Hepatocyte (in vitro differentiated cells): ENCODE measurements around the gene LDLRAP1. TPM values are rescaled to one million over a fixed set of nuclear protein-coding genes. Genes with fewer than 3 reads are reported as not detected.
A peak's percentile ranks its signal among the peaks of the same experiment; 100 is the strongest.

Experiments used
- DNase-seq: peaks from one replicate; pipeline ENCODE4 v3.0.0-alpha.2; 2016; ENCODE audit warnings: low spot score
- H2AFZ ChIP-seq: fragments of 200-600 bp; sonication (generic); 2 replicates; pipeline ENCODE4 v1.6.0; 2016; ENCODE audit warnings: antibody characterized with exemption, mild to moderate bottlenecking
- H3K27ac ChIP-seq: fragments of 200-600 bp; sonication (generic); 2 replicates; pipeline ENCODE4 v1.5.1; 2016; ENCODE audit warnings: mild to moderate bottlenecking
- H3K27me3 ChIP-seq: fragments of 200-600 bp; sonication (generic); 2 replicates; pipeline ENCODE4 v1.6.1; 2016
- H3K36me3 ChIP-seq: fragments of 200-600 bp; sonication (generic); replicated peaks from 2 replicates; pipeline ENCODE4 v1.5.1; 2016; ENCODE audit warnings: low read depth; ENCODE audit not compliant: insufficient read depth
- H3K4me1 ChIP-seq: fragments of 200-600 bp; sonication (generic); 2 replicates; pipeline ENCODE4 v1.5.1; 2016; ENCODE audit warnings: mild to moderate bottlenecking, moderate library complexity; ENCODE audit not compliant: insufficient read depth
- H3K4me2 ChIP-seq: fragments of 200-600 bp; sonication (generic); 2 replicates; pipeline ENCODE4 v1.6.0; 2016
- H3K4me3 ChIP-seq: fragments of 200-600 bp; sonication (generic); 2 replicates; pipeline ENCODE4 v1.5.1; 2016; ENCODE audit warnings: mild to moderate bottlenecking
- H3K79me2 ChIP-seq: fragments of 200-600 bp; sonication (generic); 2 replicates; pipeline ENCODE4 v1.6.0; 2017; ENCODE audit warnings: mild to moderate bottlenecking
- H3K9me2 ChIP-seq: fragments of 200-600 bp; sonication (generic); replicated peaks from 2 replicates; pipeline ENCODE4 v1.6.0; 2017; ENCODE audit warnings: mild to moderate bottlenecking; ENCODE audit not compliant: insufficient read depth
- H3K9me3 ChIP-seq: fragments of 200-600 bp; sonication (generic); 2 replicates; pipeline ENCODE4 v1.5.1; 2016; ENCODE audit warnings: low read depth, mild to moderate bottlenecking
- H4K20me1 ChIP-seq: fragments of 200-600 bp; sonication (generic); 2 replicates; pipeline ENCODE4 v1.6.0; 2016; ENCODE audit warnings: mild to moderate bottlenecking; ENCODE audit not compliant: insufficient read depth, poor library complexity, severe bottlenecking
- EZH2 ChIP-seq: fragments of 200-600 bp; sonication (generic); IDR thresholded peaks from 2 replicates; pipeline ENCODE4 v1.6.1; 2016; ENCODE audit warnings: antibody characterized with exemption, mild to moderate bottlenecking, borderline replicate concordance
- EZH2phosphoT487 ChIP-seq: fragments of 200-600 bp; sonication (generic); IDR thresholded peaks from one replicate; pipeline ENCODE4 v1.6.1; 2018; ENCODE audit warnings: antibody characterized with exemption, mild to moderate bottlenecking, low read depth, moderate library complexity; ENCODE audit not compliant: unreplicated experiment, severe bottlenecking
- WGBS: methylation state at CpG from one replicate; pipeline ENCODE4 v1.1.6; 2016; ENCODE audit warnings: low lambda C conversion rate; ENCODE audit errors: missing lambda C conversion rate; 5-methylcytosine and 5-hydroxymethylcytosine counted together
- polyA plus RNA-seq: library from polyadenylated mRNA; unstranded; fragments of >200 nt; fragmentation: Nextera tagmentation; extraction: Ambion mirVana; gene quantifications from 2 replicates; pipeline ENCODE4 v1.2.1, GENCODE V29; 2016
- total RNA-seq: library from RNA; depleted of rRNA; stranded (reverse); fragments of >200 nt; gene quantifications from 2 replicates; pipeline ENCODE4 v1.2.3, GENCODE V29; 2014
- TF ChIP-seq, protein P1 (sequence below): fragments of 200-600 bp; sonication (generic); IDR thresholded peaks from 2 replicates; pipeline ENCODE4 v1.5.1; 2016; ENCODE audit warnings: antibody characterized with exemption, mild to moderate bottlenecking; ENCODE audit not compliant: poor library complexity

The LDLRAP1 gene
- total and polyA plus RNA-seq, 2 experiments from 2014 or later = 17.3 to 27.5 TPM

DNA sequence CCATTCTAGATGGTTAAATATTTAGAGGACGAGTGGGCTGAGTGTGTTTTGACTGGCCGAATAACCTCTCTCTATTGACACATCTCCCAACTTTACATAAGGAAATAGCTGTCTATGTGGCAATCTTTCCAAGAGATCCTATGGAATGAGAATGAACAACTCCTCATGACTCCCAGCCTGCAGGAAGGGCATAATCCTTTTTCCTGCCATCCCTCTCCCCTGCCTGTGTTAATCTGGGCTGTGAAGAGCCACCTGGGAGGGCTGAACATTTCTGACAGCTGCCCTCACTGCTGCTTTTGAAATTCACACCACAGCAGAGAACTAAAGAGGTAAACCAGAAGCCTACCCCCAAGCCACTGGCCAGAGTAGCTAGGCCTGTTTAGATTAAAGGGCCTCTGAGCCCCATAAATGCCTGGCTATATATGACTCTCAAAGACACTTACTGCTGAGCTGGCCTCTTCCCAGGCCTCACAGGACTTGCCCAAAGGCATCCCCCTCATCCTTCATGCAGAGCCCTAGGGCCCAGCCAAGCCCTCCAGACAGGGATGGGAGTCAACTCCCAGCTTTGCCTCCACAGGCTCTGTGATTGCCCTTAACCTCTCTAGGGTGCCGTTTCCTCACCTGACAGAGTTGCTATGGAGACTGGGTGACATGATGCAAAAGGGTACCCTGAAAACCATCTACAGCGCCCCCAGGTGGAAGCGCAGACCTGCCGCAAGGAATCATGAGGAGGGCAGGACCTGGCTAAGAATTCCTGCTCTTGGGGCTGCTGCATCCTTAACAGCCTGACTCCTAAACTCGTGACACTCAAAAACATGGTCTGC, 42.0 kb upstream of the LDLRAP1 start:
- Histone ChIP-seq H3K9me2 (no peaks in the 10 kb centered on the region), H3K4me3 (no peak overlapping the region), H3K4me2 (peak overlapping the region; percentile 31), H3K36me3 (no peaks in the 10 kb centered on the region), H3K9me3 (no peaks in the 10 kb centered on the region), H3K4me1 (peaks cover 48% of the 10 kb centered on the region), H2AFZ (no peak overlapping the region), H3K27me3 (no peaks in the 10 kb centered on the region), H3K27ac (peak overlapping the region; percentile 82), H3K79me2 (no peaks in the 10 kb centered on the region), H4K20me1 (no peaks in the 10 kb centered on the region)
- TF ChIP-seq EZH2phosphoT487 (no peak), EZH2 (no peak)
- TF ChIP-seq, protein P1, sequence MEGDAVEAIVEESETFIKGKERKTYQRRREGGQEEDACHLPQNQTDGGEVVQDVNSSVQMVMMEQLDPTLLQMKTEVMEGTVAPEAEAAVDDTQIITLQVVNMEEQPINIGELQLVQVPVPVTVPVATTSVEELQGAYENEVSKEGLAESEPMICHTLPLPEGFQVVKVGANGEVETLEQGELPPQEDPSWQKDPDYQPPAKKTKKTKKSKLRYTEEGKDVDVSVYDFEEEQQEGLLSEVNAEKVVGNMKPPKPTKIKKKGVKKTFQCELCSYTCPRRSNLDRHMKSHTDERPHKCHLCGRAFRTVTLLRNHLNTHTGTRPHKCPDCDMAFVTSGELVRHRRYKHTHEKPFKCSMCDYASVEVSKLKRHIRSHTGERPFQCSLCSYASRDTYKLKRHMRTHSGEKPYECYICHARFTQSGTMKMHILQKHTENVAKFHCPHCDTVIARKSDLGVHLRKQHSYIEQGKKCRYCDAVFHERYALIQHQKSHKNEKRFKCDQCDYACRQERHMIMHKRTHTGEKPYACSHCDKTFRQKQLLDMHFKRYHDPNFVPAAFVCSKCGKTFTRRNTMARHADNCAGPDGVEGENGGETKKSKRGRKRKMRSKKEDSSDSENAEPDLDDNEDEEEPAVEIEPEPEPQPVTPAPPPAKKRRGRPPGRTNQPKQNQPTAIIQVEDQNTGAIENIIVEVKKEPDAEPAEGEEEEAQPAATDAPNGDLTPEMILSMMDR = peak; percentile 36
- DNase-seq = peak; percentile 77
- 56% methylated on average over 7 of the region's 7 CpGs for WGBS

DNA sequence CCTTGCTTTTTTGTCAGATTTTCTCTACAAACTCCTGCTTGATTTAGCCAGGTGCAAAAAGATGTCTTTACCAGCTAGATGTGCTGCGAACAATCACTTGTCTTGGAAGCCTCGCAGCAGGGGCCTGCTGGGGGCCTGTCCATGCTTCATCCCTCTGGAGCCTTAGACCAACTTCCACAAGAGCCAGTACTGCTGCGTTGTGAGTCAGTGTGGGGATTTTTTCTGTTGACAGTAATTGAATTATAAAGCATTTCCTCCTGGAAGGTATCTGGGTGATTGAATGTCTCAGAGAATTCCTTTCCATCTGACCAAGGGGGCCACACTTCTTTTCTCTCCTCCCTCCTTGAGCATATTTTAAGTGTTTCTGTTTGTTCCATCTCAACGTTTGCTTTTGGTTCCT, 40.4 kb upstream of the LDLRAP1 start:
- DNase-seq = peak; percentile 33
- no peaks in the 10 kb centered on the region for H3K9me3 ChIP-seq

DNA sequence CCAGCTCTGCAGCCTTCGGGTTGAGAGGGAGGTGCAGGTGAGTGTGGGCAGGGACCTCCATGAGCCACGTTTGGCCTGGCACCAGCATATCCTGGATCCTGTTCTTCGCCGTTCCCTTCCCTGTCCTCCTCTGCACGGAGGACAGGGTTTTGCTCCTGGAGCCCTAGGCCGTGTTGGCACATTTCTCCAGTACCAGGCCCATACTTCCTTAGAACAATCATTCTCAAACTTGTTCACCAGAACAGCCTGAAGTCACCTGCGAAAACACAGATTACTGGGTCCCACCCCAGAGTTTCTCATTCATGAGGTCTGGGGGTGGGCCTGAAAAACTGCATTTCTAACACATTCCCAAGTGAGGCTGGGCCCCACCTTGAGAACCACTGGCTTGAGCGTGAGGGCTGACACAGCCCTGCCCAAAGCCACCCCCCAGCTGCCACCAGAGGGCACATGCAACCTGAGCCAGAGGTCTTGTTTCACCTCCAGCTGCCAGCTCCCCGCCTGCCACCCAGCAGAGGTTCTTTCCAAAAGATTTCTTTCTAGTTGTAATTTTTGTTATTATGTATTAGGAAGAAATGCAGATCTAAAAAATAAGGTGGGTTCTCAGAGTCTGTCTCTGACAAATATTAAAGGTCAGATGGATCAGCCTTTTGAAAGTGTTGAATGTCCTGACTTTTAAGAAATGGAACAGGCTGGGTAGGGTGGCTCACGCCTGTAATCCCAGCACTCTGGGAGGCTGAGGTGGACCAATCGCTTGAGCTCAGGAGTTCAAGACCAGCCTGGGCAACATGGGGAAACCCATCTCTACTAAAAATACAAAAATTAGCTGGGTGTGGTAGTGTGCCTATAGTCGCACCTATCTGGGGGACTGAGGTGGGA, 39.6 kb upstream of the LDLRAP1 start:
- Histone ChIP-seq H3K4me2 (no peak overlapping the region), H3K4me3 (no peak overlapping the region), H3K36me3 (no peaks in the 10 kb centered on the region), H3K4me1 (peaks cover 48% of the 10 kb centered on the region), H2AFZ (no peak overlapping the region), H3K27ac (peak overlapping the region; percentile 82), H3K27me3 (no peaks in the 10 kb centered on the region), H3K79me2 (no peaks in the 10 kb centered on the region), H3K9me3 (no peaks in the 10 kb centered on the region), H4K20me1 (no peaks in the 10 kb centered on the region), H3K9me2 (no peaks in the 10 kb centered on the region)
- DNase-seq = peak; percentile 61
- no peak for TF ChIP-seq EZH2phosphoT487
- TF ChIP-seq, protein P1 = peak; percentile 43
- 88% methylated on average over 12 of the region's 12 CpGs for WGBS

More for the DNA sequence above, 40.4 kb upstream of the LDLRAP1 start:
- H3K9me2 ChIP-seq = no peaks in the 10 kb centered on the region
- no peak overlapping the region for H2AFZ ChIP-seq
- no peaks in the 10 kb centered on the region for H3K27me3 ChIP-seq
- H3K27ac ChIP-seq = peak overlapping the region; percentile 82
- peaks cover 48% of the 10 kb centered on the region for H3K4me1 ChIP-seq
- no peaks in the 10 kb centered on the region for H3K79me2 ChIP-seq
- no peak overlapping the region for H3K4me3 ChIP-seq
- TF ChIP-seq EZH2phosphoT487 (no peak), EZH2 (no peak)
- TF ChIP-seq, protein P1 = no peak
- H3K4me2 ChIP-seq = no peak overlapping the region
- H3K36me3 ChIP-seq = no peaks in the 10 kb centered on the region
- WGBS = 53% methylated on average over 4 of the region's 4 CpGs
- no peaks in the 10 kb centered on the region for H4K20me1 ChIP-seq
